H9 (cell line): ENCODE measurements around the gene KRTAP19-3. TPM values are rescaled to one million over a fixed set of nuclear protein-coding genes. Genes with fewer than 3 reads are reported as not detected.

Source experiments
- DNase-seq: peaks from one replicate; pipeline ENCODE4 v3.0.0-alpha.2; 2017
- H2AFZ ChIP-seq: one replicate; pipeline ENCODE4 v1.6.1; 2013; ENCODE audit warnings: mild to moderate bottlenecking, low read length, control low read depth, moderate library complexity
- H2AK5ac ChIP-seq: 2 replicates; pipeline ENCODE4 v1.6.1; 2013; ENCODE audit warnings: low read length, control low read depth, mixed read lengths; ENCODE audit not compliant: insufficient read length
- H2BK120ac ChIP-seq: one replicate; pipeline ENCODE4 v1.6.1; 2013; ENCODE audit warnings: low read depth, mild to moderate bottlenecking, low read length, control low read depth, inconsistent platforms; ENCODE audit not compliant: poor library complexity, severe bottlenecking
- H2BK12ac ChIP-seq: 2 replicates; pipeline ENCODE4 v1.6.1; 2013; ENCODE audit warnings: low read length, control low read depth, mixed read lengths, low read depth; ENCODE audit not compliant: insufficient read length
- H2BK15ac ChIP-seq: 2 replicates; pipeline ENCODE4 v1.6.1; 2013; ENCODE audit warnings: low read depth, low read length, control low read depth
- H2BK20ac ChIP-seq: one replicate; pipeline ENCODE4 v1.6.1; 2013; ENCODE audit warnings: low read depth, mild to moderate bottlenecking, low read length, control low read depth, inconsistent platforms; ENCODE audit not compliant: poor library complexity, severe bottlenecking
- H2BK5ac ChIP-seq: 2 replicates; pipeline ENCODE4 v1.6.1; 2013; ENCODE audit warnings: low read length, control low read depth, mixed read lengths; ENCODE audit not compliant: insufficient read length
- H3K14ac ChIP-seq: 2 replicates; pipeline ENCODE4 v1.6.1; 2013; ENCODE audit warnings: low read length, control low read depth; ENCODE audit not compliant: insufficient read depth
- H3K18ac ChIP-seq: 2 replicates; pipeline ENCODE4 v1.6.1; 2013; ENCODE audit warnings: low read depth, mild to moderate bottlenecking, mixed read lengths, low read length, control low read depth; ENCODE audit not compliant: insufficient read length
- H3K23ac ChIP-seq: 2 replicates; pipeline ENCODE4 v1.6.1; 2013; ENCODE audit warnings: low read length, control low read depth, mixed read lengths, low read depth; ENCODE audit not compliant: insufficient read length
- H3K23me2 ChIP-seq: 2 replicates; pipeline ENCODE4 v1.6.1; 2013; ENCODE audit warnings: low read depth, mild to moderate bottlenecking, mixed read lengths, low read length, control low read depth; ENCODE audit not compliant: insufficient read length, poor library complexity, severe bottlenecking
- H3K27ac ChIP-seq: 2 replicates; pipeline ENCODE4 v1.5.1; 2013; ENCODE audit warnings: low read length, control low read depth, mixed read lengths, low read depth; ENCODE audit not compliant: insufficient read length
- H3K27me3 ChIP-seq: 2 replicates; pipeline ENCODE4 v1.6.1; 2013; ENCODE audit warnings: low read length, control low read depth, inconsistent platforms; ENCODE audit not compliant: insufficient read depth
- H3K4ac ChIP-seq: 2 replicates; pipeline ENCODE4 v1.6.1; 2013; ENCODE audit warnings: low read depth, mild to moderate bottlenecking, control low read depth, inconsistent platforms, low read length, moderate library complexity
- H3K4me1 ChIP-seq: 2 replicates; pipeline ENCODE4 v1.6.1; 2013; ENCODE audit warnings: low read length, control low read depth, inconsistent platforms; ENCODE audit not compliant: insufficient read depth
- H3K4me2 ChIP-seq: 2 replicates; pipeline ENCODE4 v1.6.1; 2013; ENCODE audit warnings: low read length, control low read depth, mixed read lengths; ENCODE audit not compliant: insufficient read length, insufficient read depth
- H3K56ac ChIP-seq: 2 replicates; pipeline ENCODE4 v1.6.1; 2013; ENCODE audit warnings: low read depth, mild to moderate bottlenecking, mixed read lengths, low read length, control low read depth; ENCODE audit not compliant: insufficient read length
- H3K79me1 ChIP-seq: 2 replicates; pipeline ENCODE4 v1.6.1; 2013; ENCODE audit warnings: low read depth, mild to moderate bottlenecking, moderate library complexity, low read length, control low read depth, inconsistent platforms; ENCODE audit not compliant: insufficient read depth, poor library complexity, severe bottlenecking
- H3K79me2 ChIP-seq: 2 replicates; pipeline ENCODE4 v1.6.1; 2013; ENCODE audit warnings: low read length, control low read depth, inconsistent platforms; ENCODE audit not compliant: insufficient read depth
- H3K9ac ChIP-seq: 2 replicates; pipeline ENCODE4 v1.6.1; 2013; ENCODE audit warnings: low read length, control low read depth, mixed read lengths; ENCODE audit not compliant: insufficient read length; ENCODE audit errors: extremely low read depth
- H3K9me3 ChIP-seq: one replicate; pipeline ENCODE4 v1.6.1; 2013; ENCODE audit warnings: low read depth, low read length, inconsistent platforms; ENCODE audit not compliant: control insufficient read depth
- H3T11ph ChIP-seq: one replicate; pipeline ENCODE4 v1.6.1; 2013; ENCODE audit warnings: mild to moderate bottlenecking, low read length, control low read depth, inconsistent platforms
- H4K20me1 ChIP-seq: one replicate; pipeline ENCODE4 v1.6.1; 2013; ENCODE audit not compliant: control insufficient read depth, insufficient read length, insufficient read depth
- H4K5ac ChIP-seq: 2 replicates; pipeline ENCODE4 v1.6.1; 2013; ENCODE audit warnings: low read depth, mild to moderate bottlenecking, mixed read lengths, low read length, control low read depth; ENCODE audit not compliant: insufficient read length
- H4K8ac ChIP-seq: replicated peaks from 2 replicates; pipeline ENCODE4 v1.6.1; 2013; ENCODE audit warnings: low read length, control low read depth, mixed read lengths, low read depth; ENCODE audit not compliant: insufficient read length
- H4K91ac ChIP-seq: 2 replicates; pipeline ENCODE4 v1.6.1; 2013; ENCODE audit warnings: low read depth, mild to moderate bottlenecking, moderate library complexity, mixed read lengths, low read length, control low read depth; ENCODE audit not compliant: insufficient read length
- H3K27ac Mint-ChIP-seq, 3 experiments: 2 replicates in 2 of 3; 3 replicates in 1 of 3; pipeline ENCODE4 v1.8.0; 2020 to 2021; ENCODE audit warnings: mixed read lengths in 3 of 3, mild to moderate bottlenecking in 1 of 3, moderate library complexity in 1 of 3
- H3K27me3 Mint-ChIP-seq: 2 replicates; pipeline ENCODE4 v1.8.0; 2021; ENCODE audit warnings: low read depth, mild to moderate bottlenecking, moderate library complexity, mixed read lengths
- H3K36me3 Mint-ChIP-seq, 3 experiments: 2 replicates in 2 of 3; 3 replicates in 1 of 3; pipeline ENCODE4 v1.8.0; 2020 to 2021; ENCODE audit warnings: low read depth in 3 of 3, mixed read lengths in 3 of 3; ENCODE audit not compliant: insufficient read depth in 1 of 3
- H3K4me1 Mint-ChIP-seq, 2 experiments: 2 replicates each; pipeline ENCODE4 v1.8.0; 2020; ENCODE audit warnings: mixed read lengths in 2 of 2
- H3K4me3 Mint-ChIP-seq, 2 experiments: 2 replicates in 1 of 2; 3 replicates in 1 of 2; pipeline ENCODE4 v1.8.0; 2020 to 2021; ENCODE audit warnings: mild to moderate bottlenecking in 2 of 2, mixed read lengths in 2 of 2, moderate library complexity in 1 of 2
- H3K9me3 Mint-ChIP-seq, 2 experiments: 2 replicates in 1 of 2; 3 replicates in 1 of 2; pipeline ENCODE4 v1.8.0; 2020; ENCODE audit warnings: mild to moderate bottlenecking in 2 of 2, mixed read lengths in 2 of 2, moderate library complexity in 1 of 2
- CTCF ChIP-seq: fragments of 200-600 bp; sonication (generic); conservative IDR thresholded peaks from 3 replicates; pipeline ENCODE4 v1.8.0; 2021; ENCODE audit warnings: antibody characterized with exemption, mild to moderate bottlenecking
- WGBS: extraction: QIAGEN DNeasy Blood & Tissue Kit; methylation state at CpG from one replicate; pipeline ENCODE4 v1.1.7; 2013; ENCODE audit warnings: missing lambda C conversion rate, low lambda C conversion rate, mixed read lengths; ENCODE audit not compliant: insufficient read length; ENCODE audit errors: extremely low coverage; 5-methylcytosine and 5-hydroxymethylcytosine counted together
- total RNA-seq: library from RNA; stranded (reverse); gene quantifications from 2 replicates; pipeline ENCODE4 v1.2.1, GENCODE V29; 2021

KRTAP19-3 gene
- total RNA-seq, 1 experiment from 2014 or later, result not detected

- Mint-ChIP-seq H3K27ac (no peak overlapping the region), H3K4me1 (no peaks in the 10 kb centered on the region), H3K9me3 (peaks cover 20 to 21% of the 10 kb centered on the region in 2 experiments), H3K4me3 (no peak overlapping the region), H3K27me3 (no peaks in the 10 kb centered on the region), H3K36me3 (peaks cover 8 to 18% (median 17%) of the 10 kb centered on the region in 3 experiments; a peak in 6 of 7 replicates)
- Histone ChIP-seq H3K79me1 (no peaks in the 10 kb centered on the region), H2BK12ac (no peak overlapping the region), H2BK5ac (no peak overlapping the region), H3K9ac (no peak overlapping the region), H3K27ac (no peak overlapping the region), H3K9me3 (peaks cover 18% of the 10 kb centered on the region), H4K8ac (no peak overlapping the region), H3K14ac (no peak overlapping the region), H4K20me1 (no peaks in the 10 kb centered on the region), H4K5ac (no peak overlapping the region), H3T11ph (no peak overlapping the region), H2AK5ac (no peak overlapping the region), H2BK20ac (no peak overlapping the region), H2BK120ac (no peak overlapping the region), H3K18ac (no peak overlapping the region), H3K27me3 (no peaks in the 10 kb centered on the region), H2BK15ac (no peak overlapping the region), H3K4me2 (no peak overlapping the region), H3K56ac (no peak overlapping the region), H3K4me1 (no peaks in the 10 kb centered on the region), H3K4ac (no peak overlapping the region), H2AFZ (no peak overlapping the region), H3K23ac (no peak overlapping the region), H3K79me2 (no peaks in the 10 kb centered on the region), H3K23me2 (no peaks in the 10 kb centered on the region), H4K91ac (no peak overlapping the region)
- no peak for TF ChIP-seq CTCF
- WGBS, result no CpG with 5 or more reads among the region's 2 CpGs
- DNase-seq, result no peak
These were observed 9.7 kb downstream of the KRTAP19-3 start for GRCh38 chr21:30482130-30482529.
